ENCODE results near the gene HDGF. TPM values are rescaled to one million over a fixed set of nuclear protein-coding genes. Genes with fewer than 3 reads are reported as not detected.
A peak's percentile ranks its signal among the peaks of the same experiment; 100 is the strongest.

The HDGF gene
- total RNA-seq, 1 donor from 2014 or later: 270 TPM

GRCh38 chr1:156743367-156744302, 7.8 kb downstream of the HDGF start:
- H3K4me3 Mint-ChIP-seq: no peak overlapping the region
- H3K27ac Mint-ChIP-seq: peak overlapping the region; percentile 23
- peaks cover 15% of the 10 kb centered on the region for H3K36me3 Mint-ChIP-seq
- no peaks in the 10 kb centered on the region for H3K9me3 Mint-ChIP-seq
- no peak for DNase-seq (ENCODE audit: extremely low spot score, unreplicated experiment)
- no peak for TF ChIP-seq CTCF (conservative IDR thresholded peaks at IDR 0.05)
- no peaks in the 10 kb centered on the region for H3K27me3 Mint-ChIP-seq
- H3K4me1 Mint-ChIP-seq (ENCODE audit: unreplicated experiment): peaks cover 50% of the 10 kb centered on the region

GRCh38 chr1:156742801-156743200, 8.7 kb downstream of the HDGF start:
- no peak overlapping the region for H3K4me3 Mint-ChIP-seq
- no peak for TF ChIP-seq CTCF (conservative IDR thresholded peaks at IDR 0.05)
- no peaks in the 10 kb centered on the region for H3K27me3 Mint-ChIP-seq
- H3K4me1 Mint-ChIP-seq (ENCODE audit: unreplicated experiment): peaks cover 46% of the 10 kb centered on the region
- H3K36me3 Mint-ChIP-seq: peaks cover 18% of the 10 kb centered on the region
- DNase-seq (ENCODE audit: extremely low spot score, unreplicated experiment): no peak
- peak overlapping the region; percentile 96 for H3K27ac Mint-ChIP-seq
- no peaks in the 10 kb centered on the region for H3K9me3 Mint-ChIP-seq

- Mint-ChIP-seq H3K4me3 (peak overlapping the region; percentile 46), H3K9me3 (no peaks in the 10 kb centered on the region), H3K27me3 (no peaks in the 10 kb centered on the region), H3K4me1 (ENCODE audit: unreplicated experiment) (peaks cover 41% of the 10 kb centered on the region), H3K27ac (peak overlapping the region; percentile 96), H3K36me3 (peaks cover 18% of the 10 kb centered on the region)
- TF ChIP-seq CTCF (conservative IDR thresholded peaks at IDR 0.05): no peak
- DNase-seq (ENCODE audit: extremely low spot score, unreplicated experiment): no peak
Observed at GRCh38 chr1:156742017-156742416, 9.5 kb downstream of the HDGF start.

GRCh38 chr1:156741481-156741983, 9.9 kb downstream of the HDGF start:
- Mint-ChIP-seq H3K4me1 (ENCODE audit: unreplicated experiment) (peaks cover 41% of the 10 kb centered on the region), H3K9me3 (no peaks in the 10 kb centered on the region), H3K27ac (peak overlapping the region; percentile 96), H3K36me3 (peaks cover 18% of the 10 kb centered on the region), H3K27me3 (no peaks in the 10 kb centered on the region), H3K4me3 (peak overlapping the region; percentile 97)
- TF ChIP-seq CTCF (conservative IDR thresholded peaks at IDR 0.05): no peak
- no peak for DNase-seq (ENCODE audit: extremely low spot score, unreplicated experiment)

- Mint-ChIP-seq H3K27me3 (no peaks in the 10 kb centered on the region), H3K4me1 (ENCODE audit: unreplicated experiment) (peaks cover 38% of the 10 kb centered on the region), H3K36me3 (peaks cover 16% of the 10 kb centered on the region), H3K27ac (peak within 1 kb of the TSS; percentile 96), H3K9me3 (no peaks in the 10 kb centered on the region), H3K4me3 (peak within 1 kb of the TSS; percentile 97)
- no peak for TF ChIP-seq CTCF (conservative IDR thresholded peaks at IDR 0.05)
- peak; percentile 95 for DNase-seq (ENCODE audit: extremely low spot score, unreplicated experiment)
Observed at GRCh38 chr1:156740741-156741480, 10.6 kb downstream of the HDGF start, which contains the start of gene MRPL24. TSS of gene MRPL24 (minus strand) at chr1:156741088. CDS start at chr1:156738704, 2,384 bp downstream.
